ENCODE data around the gene ADH1B.

- TF ChIP-seq RELA (IDR thresholded peaks at IDR 0.05; ENCODE audit: borderline replicate concordance, partially characterized antibody) (no peak), ETV6 (conservative IDR thresholded peaks at IDR 0.05 in 1 of 2, IDR thresholded peaks at IDR 0.05 in 1 of 2; ENCODE audit: borderline replicate concordance in 1 of 2, low read depth in 1 of 2) (no peak), POLR2AphosphoS5 (IDR thresholded peaks at IDR 0.05; ENCODE audit: low read length) (no peak), TCF3 (IDR thresholded peaks at IDR 0.05; ENCODE audit: borderline replicate concordance, insufficient read depth, low read depth, low read length) (no peak), ATF3 (IDR thresholded peaks at IDR 0.05; ENCODE audit: borderline replicate concordance, extremely low read depth, low read depth, low read length) (no peak), MYB (IDR thresholded peaks at IDR 0.05; ENCODE audit: borderline replicate concordance, low read depth, low read length) (no peak), ZNF274 (IDR thresholded peaks at IDR 0.05; ENCODE audit: insufficient read depth, insufficient read length) (no peak), POLR2AphosphoS2 (IDR thresholded peaks at IDR 0.05; ENCODE audit: low read depth, low read length) (no peak)
- TF ChIP-seq, protein P1, sequence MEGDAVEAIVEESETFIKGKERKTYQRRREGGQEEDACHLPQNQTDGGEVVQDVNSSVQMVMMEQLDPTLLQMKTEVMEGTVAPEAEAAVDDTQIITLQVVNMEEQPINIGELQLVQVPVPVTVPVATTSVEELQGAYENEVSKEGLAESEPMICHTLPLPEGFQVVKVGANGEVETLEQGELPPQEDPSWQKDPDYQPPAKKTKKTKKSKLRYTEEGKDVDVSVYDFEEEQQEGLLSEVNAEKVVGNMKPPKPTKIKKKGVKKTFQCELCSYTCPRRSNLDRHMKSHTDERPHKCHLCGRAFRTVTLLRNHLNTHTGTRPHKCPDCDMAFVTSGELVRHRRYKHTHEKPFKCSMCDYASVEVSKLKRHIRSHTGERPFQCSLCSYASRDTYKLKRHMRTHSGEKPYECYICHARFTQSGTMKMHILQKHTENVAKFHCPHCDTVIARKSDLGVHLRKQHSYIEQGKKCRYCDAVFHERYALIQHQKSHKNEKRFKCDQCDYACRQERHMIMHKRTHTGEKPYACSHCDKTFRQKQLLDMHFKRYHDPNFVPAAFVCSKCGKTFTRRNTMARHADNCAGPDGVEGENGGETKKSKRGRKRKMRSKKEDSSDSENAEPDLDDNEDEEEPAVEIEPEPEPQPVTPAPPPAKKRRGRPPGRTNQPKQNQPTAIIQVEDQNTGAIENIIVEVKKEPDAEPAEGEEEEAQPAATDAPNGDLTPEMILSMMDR (IDR thresholded peaks at IDR 0.05 in 2 of 3, conservative IDR thresholded peaks at IDR 0.05 in 1 of 3; ENCODE audit: control insufficient read depth in 2 of 3, extremely low read depth in 1 of 3, insufficient read depth in 1 of 3, low read depth in 3 of 3, low read length in 3 of 3), result no peak
Measured at GRCh38 chr4:99356992-99357391, 35.8 kb upstream of the ADH1B start.

All from GM12878 (cell line).